ENCODE results near the gene PRKAG1.

The PRKAG1 gene

GRCh38 chr12:48980389-48980952 is 38.1 kb downstream of the PRKAG1 start:
- no peak for DNase-seq

GRCh38 chr12:48979602-48980388 is 38.8 kb downstream of the PRKAG1 start:
- no peak for DNase-seq

- no peak for DNase-seq
These were observed 39.6 kb downstream of the PRKAG1 start for GRCh38 chr12:48978741-48979601.

- DNase-seq, result no peak
These were observed 40.3 kb downstream of the PRKAG1 start, which contains the start of gene WNT1 for GRCh38 chr12:48978291-48978740. Gene WNT1 (plus strand): TSS chr12:48978322. CDS start chr12:48978651, 329 bp downstream.

- DNase-seq, result peak; percentile 71 to 83
These were observed 41.0 kb downstream of the PRKAG1 start for GRCh38 chr12:48977290-48978281.

- peak in 1 of 2 experiments; percentile 34 for DNase-seq
These were observed 44.5 kb downstream of the PRKAG1 start for GRCh38 chr12:48973941-48974673.

- no peak for DNase-seq
These were observed 45.0 kb downstream of the PRKAG1 start for GRCh38 chr12:48973531-48973930.

GRCh38 chr12:48972952-48973483 is 45.6 kb downstream of the PRKAG1 start:
- DNase-seq, result no peak

GRCh38 chr12:48972213-48972951 is 46.2 kb downstream of the PRKAG1 start:
- DNase-seq, result no peak

GRCh38 chr12:48970702-48971334 is 47.8 kb downstream of the PRKAG1 start:
- DNase-seq, result no peak

- DNase-seq, result peak; percentile 58 to 66
These were observed 48.5 kb downstream of the PRKAG1 start for GRCh38 chr12:48969833-48970701.

- no peak for DNase-seq
These were observed 49.3 kb downstream of the PRKAG1 start for GRCh38 chr12:48969160-48969771.

- no peak for DNase-seq
These were observed 50.1 kb downstream of the PRKAG1 start for GRCh38 chr12:48968467-48968866.

- DNase-seq, result no peak
These were observed 50.6 kb downstream of the PRKAG1 start for GRCh38 chr12:48967991-48968390.

- DNase-seq, result no peak
These were observed 52.2 kb downstream of the PRKAG1 start for GRCh38 chr12:48966177-48966895.

GRCh38 chr12:48965298-48965838 is 53.2 kb downstream of the PRKAG1 start:
- no peak for DNase-seq

GRCh38 chr12:48961801-48962200 is 56.8 kb downstream of the PRKAG1 start:
- no peak for DNase-seq

Data from stimulated activated CD4-positive, alpha-beta T cell treated with anti-CD3 and anti-CD28 coated beads, Interleukin-4, amount 100 ng/mL, for 4 hours (primary cell).